MV-4-11 (cell line): ENCODE results near the gene TMEM260.

Source experiments
- DNase-seq: peaks from one replicate; lab custom pipeline; 2025; lab: John Stamatoyannopoulos, UW

The TMEM260 gene

DNA sequence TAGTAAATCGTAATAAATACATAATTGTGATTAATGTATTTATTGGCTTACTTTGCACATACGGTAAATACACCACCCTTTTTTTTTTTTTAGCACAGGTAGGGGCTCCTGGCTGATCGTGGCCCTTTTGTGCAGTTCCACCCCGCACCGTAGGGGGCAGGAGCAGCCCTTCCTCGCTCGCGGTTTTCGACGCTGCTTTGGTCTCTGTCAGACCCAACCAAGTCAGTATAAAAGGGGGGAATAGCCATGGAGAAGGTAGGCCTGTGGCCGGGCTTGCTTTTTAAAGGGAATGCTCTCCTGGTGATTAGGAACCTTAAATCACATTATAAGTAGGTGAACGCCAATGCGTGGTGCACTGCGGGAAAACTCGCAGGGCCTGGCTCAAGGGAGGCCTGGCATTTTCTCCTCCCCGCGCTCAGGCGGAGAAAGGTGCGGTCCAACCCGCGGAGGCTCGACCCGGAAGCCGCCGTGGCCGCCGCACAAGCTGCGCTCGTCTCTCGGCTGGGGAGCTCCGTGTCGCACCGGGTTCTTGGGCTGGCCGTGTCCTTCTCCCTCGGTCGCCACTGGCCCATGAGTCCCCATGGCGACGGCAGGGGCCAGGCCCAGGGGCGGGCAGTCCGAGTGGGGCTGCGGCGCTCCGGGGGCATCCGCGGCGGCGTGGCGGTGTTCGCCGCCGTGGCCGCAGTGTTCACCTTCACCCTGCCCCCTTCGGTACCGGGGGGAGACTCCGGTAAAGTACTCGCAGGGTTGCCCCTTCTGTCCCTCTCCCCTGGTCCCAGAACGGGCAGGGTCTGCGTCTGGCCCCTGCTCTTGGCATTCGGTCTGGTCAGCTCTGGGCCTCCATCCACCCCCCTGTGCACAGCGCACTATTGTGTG is at the start of gene TMEM260:
TMEM260 (plus strand) TSS at position 454 of the 876 bp plus-strand sequence; CDS start at position 571, 117 bp downstream.
- DNase-seq, result peak; percentile 86

DNA sequence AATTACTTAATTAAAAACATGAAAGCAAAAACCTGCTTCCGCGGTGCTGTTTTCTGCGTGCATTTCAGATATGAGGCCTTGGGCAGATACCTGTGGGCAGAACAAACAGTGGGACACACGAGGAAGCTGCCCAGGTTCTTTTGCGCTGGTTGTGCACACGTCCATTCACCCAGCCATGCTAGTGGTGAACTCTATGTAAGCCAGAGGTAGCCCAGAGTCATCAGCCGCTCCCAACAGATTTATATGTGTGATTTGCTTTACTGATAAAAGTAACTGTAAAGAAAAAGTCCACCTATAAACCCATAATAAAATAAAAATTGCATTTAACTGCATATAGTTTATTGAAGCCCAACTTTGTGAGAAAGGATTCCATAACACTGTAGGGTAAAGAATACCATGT is 47.1 kb upstream of the TMEM260 start:
- no peak for DNase-seq

DNA sequence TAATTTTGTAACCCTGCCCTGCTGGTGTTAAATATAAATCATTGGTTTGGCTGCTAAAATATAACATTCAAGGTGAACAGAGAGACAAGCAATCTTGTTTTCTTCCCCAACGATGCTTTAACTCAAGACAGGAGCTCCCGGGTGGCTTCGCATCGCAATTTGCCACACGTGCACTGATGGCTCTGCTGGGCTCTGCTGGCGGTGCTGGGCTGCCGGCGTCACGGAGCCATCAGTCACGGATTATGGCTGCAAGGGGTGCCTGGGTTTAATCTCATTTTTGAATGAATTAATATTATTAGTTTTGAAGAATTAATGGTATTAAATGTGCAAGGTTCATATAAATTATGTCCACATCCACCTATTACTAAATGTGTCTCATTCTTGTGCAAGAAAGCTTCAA is 44.9 kb upstream of the TMEM260 start:
- DNase-seq, result no peak

- DNase-seq, result no peak
These were observed 39.7 kb upstream of the TMEM260 start for GRCh38 chr14:56539862-56540261.

DNA sequence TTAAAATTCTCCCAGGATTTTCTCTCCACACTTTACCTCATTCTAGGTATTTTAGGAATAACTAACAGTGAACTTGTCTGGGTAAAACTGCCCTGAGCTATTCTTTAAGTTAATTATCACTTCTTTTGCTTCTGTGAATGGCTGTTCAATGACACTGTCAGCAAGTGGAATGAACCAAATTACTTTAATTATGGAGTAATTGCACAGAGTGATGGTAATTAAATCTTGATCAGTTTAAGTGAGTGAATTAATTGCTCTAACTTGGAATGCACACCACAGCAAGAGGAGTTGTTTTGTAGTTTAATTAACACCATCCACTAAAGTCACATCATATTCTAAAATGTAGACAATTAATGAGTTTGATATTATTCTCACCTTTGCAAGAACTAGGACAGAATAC is 36.2 kb upstream of the TMEM260 start:
- no peak for DNase-seq

DNA sequence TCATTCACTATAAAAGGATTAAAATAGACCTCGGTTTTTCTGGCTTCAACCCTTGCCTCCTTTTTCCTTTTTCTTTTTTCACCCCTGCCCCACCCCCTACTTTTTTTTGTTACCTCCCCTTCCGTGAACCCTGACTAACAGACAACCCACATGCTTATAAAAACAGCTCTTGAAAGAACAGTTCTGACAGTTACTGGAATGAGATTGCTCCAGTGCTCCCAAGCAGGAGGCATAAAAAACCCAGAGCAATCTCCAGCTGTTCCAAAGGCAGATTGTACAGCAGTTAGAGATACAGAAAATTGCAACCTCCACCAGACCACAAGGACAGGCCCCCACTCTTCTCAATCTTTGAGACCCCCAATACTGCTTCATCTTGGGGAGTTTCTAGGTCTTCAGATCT is 29.9 kb upstream of the TMEM260 start:
- no peak for DNase-seq

DNA sequence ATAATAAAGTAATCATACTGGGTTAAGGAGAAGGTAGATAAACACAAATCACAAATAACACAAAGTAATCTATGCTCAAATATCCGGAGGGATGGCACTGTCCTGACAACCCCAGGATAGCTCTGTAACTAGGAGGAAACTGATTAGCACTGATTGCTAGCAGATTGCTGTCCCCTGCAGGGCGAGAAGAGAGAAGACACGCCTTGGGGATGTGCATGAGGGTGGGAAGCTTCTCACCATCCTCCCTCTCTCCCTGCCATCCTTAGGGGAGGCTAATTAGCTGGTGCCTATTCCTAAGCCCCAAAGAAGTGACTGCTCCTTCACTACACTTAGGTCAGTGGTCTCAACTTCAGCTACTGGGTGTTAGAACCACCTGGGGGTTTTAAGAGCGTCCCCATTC is 27.0 kb upstream of the TMEM260 start:
- DNase-seq, result no peak

- DNase-seq, result no peak
These were observed 25.3 kb upstream of the TMEM260 start for GRCh38 chr14:56554301-56554700.

DNA sequence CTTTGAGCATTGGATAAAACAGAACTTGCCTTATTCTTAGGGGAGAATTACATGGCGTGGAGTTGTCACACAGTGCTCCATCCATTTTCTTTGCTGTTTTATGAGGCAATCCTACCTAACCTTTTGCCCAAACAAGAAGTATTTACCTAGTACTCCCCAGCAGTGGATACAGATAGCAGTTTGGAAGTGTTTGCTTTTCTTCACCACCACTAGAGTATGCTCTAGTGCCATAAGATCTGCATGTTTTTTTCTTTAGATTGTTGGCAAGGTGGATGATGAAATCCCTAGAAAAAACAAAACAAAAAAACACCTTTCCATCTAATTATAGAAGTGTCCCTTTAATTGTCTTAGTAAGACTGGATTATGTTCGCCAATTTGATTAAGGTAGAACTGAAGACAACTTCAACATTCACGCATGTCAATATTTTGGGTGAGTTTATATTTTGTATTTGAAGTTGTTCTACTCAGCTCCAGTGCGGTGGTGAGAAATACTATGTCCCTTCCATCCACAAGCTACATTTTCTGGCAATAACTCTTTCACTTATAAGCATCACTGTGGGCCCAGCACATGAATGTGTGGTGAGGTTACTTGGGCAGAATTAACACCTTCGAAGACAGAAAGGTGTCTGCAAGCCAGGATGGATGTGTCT is 23.6 kb upstream of the TMEM260 start:
- DNase-seq, result peak; percentile 13

- no peak for DNase-seq
These were observed 20.4 kb upstream of the TMEM260 start for GRCh38 chr14:56559182-56559581.

GRCh38 chr14:56561606-56562005 is 18.0 kb upstream of the TMEM260 start:
- DNase-seq, result no peak

DNA sequence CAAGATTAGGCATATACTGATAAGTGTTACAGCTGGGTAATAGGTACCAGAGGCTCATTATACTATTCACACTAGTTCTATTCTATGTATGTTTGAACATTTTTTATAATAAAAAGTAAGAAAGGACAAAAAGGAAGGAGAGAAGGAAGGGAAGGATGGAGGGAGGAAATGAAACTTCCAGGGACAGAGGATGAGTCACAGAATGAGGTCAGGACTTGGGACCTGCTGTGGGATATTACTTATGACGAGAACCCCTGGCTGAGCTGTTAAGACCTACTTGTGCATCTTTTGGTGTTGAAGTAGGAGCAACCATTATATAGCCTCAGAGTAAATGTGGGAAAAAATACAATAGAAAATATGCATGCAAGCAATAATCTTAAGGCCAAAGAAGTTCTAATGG is 16.7 kb upstream of the TMEM260 start:
- DNase-seq, result no peak

DNA sequence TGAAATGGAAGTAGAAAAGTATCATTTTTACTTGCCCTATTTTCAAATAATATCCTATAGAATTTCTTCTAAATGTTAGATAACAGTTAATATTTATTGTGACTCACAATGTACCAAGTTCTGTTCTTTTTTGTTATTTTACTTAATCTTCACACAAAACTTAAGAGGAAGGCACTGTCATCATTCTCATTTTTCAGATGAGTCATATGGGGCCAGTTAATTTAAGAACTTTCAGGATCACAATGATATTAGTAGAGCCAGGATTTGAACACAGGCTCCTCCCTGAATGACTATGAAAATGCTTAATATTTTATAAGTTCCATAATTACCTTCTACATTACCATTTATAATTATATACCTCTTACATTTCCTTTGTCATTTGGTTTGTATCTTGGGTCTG is 10.4 kb upstream of the TMEM260 start:
- no peak for DNase-seq

DNA sequence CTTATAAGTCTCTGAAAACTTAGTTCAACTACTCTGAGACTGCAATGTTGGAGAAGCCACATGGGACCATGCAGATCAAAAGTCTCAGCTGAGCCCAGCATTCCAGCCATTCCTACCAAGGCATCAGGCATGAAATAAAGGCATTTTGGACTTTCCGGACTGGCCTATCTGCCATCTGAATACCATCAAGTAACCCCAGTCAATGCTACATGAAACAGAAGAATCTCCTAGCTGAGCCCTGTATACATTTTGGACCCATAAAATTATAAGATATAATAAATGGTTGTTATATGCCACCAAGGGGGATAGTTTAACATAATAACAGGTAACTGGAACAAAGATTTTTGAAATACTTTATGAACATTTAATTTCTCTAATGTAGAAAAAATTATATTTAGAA is 9.3 kb upstream of the TMEM260 start:
- DNase-seq, result no peak

DNA sequence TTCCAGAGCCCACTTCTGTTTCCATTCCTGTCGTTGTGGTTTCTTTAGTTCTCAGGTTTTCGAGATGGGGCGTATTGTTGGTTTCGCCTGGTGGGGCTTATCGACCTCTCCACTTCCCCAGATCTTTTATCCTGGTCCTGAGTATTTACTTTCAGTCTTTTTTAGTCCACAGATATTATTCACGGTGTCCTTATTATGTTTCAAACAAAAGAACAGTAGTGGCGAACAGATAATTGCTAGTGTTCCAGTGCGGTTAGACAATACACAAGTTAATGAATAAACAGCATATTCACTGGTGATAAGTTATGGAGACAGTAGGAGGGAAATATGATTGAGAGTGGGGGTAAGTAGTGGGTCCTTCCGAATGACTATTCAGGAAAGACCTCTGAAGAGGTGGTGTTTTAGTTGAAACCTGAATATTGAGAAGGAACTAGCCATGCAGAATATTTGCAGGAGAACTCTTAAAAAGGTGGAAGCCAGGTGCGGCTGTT is 668 bp downstream of the TMEM260 start:
- no peak for DNase-seq

GRCh38 chr14:56581041-56581727 is 1.6 kb downstream of the TMEM260 start:
- DNase-seq, result peak; percentile 20

- DNase-seq, result no peak
These were observed 6.0 kb downstream of the TMEM260 start for GRCh38 chr14:56585461-56586084.

GRCh38 chr14:56587701-56588100 is 8.1 kb downstream of the TMEM260 start:
- no peak for DNase-seq

GRCh38 chr14:56590535-56590960 is 10.9 kb downstream of the TMEM260 start:
- DNase-seq, result no peak

DNA sequence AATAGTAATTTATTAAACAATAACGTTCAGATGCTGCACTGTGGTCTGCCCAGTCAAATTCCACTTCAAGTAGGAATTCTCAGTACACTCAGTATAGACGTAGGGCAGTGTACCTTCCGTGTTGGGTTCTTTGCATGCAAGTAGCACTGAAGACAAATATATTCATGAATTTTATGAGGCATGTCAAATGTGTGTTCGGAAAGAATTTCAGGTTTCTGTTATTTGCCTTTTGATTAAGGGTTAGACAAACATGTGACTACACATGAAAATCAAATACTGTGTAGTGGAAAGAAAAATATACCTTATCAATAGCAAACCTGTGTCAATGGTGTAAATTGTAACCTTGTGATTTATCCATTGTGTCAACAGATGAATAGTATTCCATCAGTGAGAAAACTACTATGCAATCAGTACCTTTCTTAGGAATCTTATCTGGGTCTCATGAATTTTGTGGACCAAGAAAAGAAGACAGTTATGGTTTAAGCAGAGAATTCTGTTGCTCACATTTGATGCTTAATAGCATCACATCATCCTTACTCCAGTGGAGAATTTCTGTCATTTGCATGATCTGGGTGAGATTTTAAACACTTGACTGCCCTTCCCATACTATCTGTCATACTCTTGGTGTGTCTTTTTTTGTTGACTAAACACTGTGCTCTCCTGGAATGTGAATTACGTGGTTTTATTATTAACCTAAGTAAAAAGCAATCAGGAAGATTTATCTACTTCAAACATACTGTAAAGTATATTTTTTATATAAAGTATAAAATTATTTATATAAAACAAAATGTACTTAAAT is 13.3 kb downstream of the TMEM260 start:
- no peak for DNase-seq

DNA sequence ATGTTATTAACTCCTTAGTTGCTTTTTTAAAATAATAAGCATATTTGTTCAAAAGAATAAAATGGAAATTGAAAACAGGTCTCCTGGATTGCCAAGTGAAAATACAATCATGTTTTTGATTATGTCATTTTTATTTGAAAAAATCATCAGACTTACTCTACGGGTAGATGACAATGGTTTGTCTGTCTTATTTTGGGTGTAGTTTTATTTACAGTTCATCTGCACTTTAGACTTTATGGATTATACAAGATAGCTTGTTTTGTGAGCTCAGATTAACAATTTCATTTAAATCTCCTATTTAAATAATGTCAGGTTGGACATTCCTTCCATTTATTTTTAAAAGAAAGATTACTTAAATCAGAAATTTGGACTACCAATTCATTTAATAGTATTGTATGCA is 14.8 kb downstream of the TMEM260 start:
- no peak for DNase-seq
